NOMO-1 treated with DMSO at 0.1 percent for 48 hours (cell line): ENCODE measurements around the gene ST6GALNAC5.
"Not testable (repeated sequence)": the region's sequence is repeated elsewhere in the genome, so short reads cannot be mapped to it uniquely, and the experiment has no call there.

Experiments used
- DNase-seq: peaks from one replicate; lab custom pipeline; 2025; ENCODE audit not compliant: unreplicated experiment; lab: John Stamatoyannopoulos, UW

ST6GALNAC5 gene

DNA sequence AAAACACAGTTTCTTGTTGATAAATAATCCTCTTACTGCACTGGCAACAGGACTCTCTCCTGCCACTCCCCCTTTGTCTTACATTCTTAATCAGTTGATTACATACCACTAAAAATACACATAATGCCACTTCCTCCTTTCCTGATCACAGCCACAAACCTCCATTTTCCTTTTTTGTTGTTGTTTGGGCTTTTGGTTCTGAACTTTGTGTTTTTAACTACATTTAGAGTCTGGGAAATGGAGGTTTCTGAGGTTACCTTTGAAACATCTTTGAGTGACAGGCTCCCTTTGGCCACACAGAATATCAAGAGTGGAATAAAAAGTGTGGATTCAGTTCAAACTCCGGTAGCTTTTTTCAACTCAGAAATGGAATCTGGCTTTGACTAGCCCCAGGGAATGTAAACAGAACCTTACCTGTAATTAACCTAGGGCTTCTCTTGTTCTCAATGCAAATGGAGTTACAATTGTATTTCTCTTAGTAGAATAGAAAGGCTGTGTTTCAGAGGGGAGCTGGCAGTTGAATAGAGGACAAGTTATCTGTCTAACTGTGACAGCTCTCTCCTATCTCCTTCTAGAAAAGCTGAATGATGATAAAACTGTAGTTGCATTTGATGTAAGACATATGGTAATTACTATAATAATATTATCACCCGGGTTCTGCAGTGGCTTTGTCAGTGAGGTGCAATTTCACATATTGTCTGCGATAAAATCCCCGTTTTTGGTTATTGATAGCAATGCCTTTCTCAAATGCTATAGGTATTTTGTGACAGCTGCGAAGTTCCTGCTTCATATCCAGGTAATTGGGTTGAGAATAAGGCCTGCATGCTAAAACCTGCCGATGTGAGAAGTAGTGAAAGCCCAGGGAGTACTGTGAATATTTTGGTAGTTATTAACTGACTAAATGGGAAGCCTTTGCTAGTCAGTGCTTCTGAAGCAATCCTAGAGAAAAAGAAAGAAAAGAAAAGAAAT is 66.9 kb downstream of the ST6GALNAC5 start:
- peak; percentile 55 for DNase-seq

DNA sequence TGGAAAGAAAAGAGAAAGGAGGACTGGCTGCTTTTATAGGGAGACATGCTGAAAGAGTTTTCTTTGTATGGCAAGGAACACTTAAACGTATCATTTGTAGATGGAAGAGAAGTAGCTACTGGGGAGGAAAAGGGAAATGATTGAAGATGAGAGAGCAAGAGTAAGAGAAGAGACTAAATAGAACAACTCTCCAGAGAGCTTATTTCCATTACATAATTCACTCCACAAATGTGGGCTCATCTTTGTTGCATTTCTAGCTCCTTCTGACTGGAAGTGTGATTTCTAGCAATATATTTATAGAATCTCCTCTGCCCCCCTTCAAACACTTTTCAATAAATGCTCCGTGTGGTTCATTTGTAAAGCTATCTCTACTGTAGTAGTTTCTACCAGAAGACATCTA is 71.0 kb downstream of the ST6GALNAC5 start:
- DNase-seq, result peak; percentile 39

- DNase-seq, result peak; percentile 73
These were observed 72.0 kb downstream of the ST6GALNAC5 start for GRCh38 chr1:76939050-76939816.

DNA sequence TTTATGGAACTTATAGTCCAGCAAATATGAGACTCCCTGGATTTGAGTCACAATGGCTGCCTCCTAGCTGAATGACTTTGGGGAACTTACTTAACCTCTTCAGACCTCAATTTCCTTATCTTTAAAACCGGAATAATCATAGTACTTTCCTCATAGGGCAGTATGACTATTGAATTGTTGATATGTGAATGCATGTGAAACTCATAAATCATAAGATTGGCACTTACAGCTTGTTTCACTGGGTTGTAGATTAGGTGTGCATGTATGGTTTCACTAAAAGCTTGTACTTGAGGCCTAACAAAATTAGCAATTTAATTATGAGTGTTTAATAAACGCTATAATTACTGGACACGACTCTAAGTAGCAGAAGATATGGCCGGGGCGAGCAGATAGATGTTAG is 72.5 kb downstream of the ST6GALNAC5 start:
- DNase-seq, result peak; percentile 58

DNA sequence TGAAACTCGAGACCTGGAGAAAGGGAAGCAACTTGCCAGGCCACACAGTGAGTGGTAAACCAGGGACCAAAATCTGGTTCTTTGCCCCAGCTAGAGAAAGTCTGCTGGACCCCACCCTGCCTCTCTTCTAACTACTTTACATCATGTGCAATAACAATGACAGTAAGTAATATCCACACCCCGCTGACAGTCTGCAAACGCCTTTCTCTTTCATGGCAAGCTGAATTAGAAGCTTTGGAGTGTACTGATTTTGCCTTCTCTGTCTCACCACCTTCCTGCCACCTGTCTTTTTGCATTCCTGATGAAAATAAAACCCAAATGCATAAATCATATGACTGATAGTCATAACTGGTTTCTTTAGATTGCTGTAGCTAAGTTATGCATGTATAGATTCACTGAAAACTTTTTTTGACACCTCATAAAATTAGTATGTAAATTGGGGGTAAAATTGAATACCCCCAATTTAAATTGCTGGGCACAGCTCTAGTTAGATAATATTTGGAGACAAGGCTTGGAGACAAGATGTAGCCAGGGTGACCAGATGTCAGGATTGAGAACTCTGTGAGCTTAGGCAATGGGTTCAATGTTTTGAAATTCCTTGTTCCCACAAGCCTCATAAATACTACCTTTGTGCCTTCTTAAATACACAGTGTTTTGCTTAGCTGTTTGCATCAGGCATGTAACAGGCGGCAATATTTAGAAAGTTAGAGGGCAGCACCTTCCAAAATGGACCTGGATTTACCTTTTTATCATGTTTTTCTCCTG is 73.5 kb downstream of the ST6GALNAC5 start:
- no peak for DNase-seq

DNA sequence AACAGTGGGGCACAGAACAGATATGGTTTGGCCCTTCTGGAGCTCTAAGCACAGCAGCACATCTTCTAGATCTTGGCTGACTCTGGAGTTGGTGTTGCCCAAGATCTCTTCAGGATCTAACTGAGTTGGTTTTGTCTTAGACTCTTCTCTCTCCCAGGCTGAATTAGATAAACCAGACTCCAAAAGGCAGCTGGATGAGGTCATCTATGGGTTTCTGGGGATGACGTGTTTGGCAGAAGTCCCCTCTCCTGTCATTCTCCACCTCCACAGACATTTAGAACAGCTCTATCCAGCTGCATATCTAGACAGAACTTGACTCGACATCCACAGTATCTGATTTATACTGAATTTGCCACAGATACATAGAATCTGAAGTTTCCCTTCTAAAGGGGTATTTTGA is 75.3 kb downstream of the ST6GALNAC5 start:
- no peak for DNase-seq

DNA sequence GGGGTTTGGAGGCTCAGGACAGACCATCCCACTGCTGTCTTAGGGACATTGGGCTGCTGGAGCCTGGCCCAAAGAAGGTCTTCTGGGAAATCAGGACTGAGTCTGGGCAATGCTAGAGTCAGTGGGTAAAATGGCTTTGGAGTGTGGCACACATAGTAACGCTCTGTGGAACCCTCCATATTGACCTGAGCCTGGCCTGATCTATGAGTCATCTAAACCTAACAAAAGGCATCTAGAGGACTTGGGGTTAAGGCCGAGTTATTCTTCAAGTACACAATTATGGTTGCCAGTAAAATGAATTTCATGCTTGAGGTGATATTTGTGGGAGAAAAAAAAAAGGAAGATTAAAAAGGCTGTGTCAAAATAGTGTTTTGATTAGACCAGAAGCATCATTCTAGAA is 77.7 kb downstream of the ST6GALNAC5 start:
- no peak for DNase-seq

GRCh38 chr1:76948846-76949245 is 81.6 kb downstream of the ST6GALNAC5 start:
- DNase-seq, result no peak

GRCh38 chr1:76949503-76949902 is 82.2 kb downstream of the ST6GALNAC5 start:
- DNase-seq, result no peak

- DNase-seq, result no peak
These were observed 83.0 kb downstream of the ST6GALNAC5 start for GRCh38 chr1:76950306-76950705.

DNA sequence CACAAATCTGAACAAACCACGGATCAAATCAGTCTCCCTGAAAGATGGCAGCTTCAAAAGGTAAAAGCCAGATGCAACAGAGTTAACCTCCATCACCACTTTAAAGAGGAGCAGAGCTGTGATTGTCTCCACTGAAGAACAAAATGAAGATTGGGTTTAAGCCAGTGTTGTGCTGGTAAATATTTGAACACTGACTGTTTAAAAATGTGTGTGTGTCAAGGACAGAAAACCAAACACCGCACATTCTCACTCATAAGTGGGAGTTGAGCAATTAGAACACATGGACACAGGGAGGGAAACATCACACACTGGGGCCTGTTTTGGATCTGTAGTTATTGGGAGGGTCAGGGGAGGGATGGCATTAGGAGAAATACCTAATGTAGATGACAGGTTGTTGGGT is 83.9 kb downstream of the ST6GALNAC5 start:
- DNase-seq, result no peak

- no peak for DNase-seq
These were observed 88.4 kb downstream of the ST6GALNAC5 start for GRCh38 chr1:76955652-76956051.

DNA sequence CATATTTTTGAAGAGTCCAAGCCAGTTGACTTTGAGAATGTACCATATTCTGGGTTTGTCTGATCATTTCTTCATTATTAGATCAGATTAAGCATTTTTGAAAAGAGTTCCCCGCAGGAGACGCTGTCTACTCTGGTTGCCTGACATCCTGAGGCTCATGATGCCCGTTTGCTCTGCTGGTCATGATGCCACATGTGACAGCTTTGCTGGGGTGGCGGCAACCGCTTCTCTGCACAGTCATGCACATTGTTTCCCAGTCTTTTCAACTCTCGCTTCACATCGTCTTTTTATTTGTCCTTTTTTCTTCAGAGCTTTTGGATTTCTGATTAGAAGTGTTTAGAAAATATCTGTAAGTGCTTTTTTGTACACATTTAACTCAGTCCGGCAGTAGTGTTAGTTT is 90.7 kb downstream of the ST6GALNAC5 start:
- DNase-seq, result no peak

DNA sequence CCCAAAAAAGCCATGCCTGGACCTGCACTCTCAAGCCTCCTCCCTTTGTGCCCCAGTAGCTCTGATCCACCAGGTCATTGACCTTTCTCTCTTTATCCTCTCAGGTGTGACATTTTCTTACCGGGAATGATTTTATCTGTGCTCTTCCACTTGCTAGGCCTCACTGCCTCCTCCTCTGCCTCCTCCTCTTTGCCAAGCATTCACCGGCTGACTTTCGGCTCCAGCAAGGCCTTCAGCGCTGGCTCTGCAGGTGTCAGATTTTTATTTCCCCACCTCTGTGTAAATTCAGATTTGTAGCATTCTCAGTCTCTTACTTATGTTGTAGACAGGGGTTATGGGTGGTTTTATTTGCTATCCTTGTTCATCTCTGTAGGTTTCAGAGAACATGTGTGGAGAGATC is 91.5 kb downstream of the ST6GALNAC5 start:
- DNase-seq, result no peak

DNA sequence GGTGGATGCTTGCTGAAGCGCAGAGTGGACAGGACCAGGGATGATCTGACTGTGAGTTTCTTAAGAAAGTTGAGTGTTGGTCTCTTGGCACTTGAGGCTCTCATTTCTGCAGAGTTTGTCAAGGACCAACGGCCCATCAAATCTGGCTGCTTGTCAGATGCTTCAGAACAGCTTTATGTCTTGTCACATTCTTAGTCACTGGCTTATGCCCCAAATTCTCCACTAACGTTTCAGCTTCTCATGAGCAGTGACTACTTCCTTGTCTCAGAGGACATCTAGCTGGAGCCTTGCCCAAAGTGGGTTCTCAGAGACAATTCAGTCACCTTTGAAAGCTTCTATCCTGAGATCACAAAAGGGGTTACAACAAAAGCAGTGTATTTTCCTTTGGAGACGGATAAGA is 92.3 kb downstream of the ST6GALNAC5 start:
- no peak for DNase-seq

- DNase-seq, result no peak
These were observed 94.0 kb downstream of the ST6GALNAC5 start for GRCh38 chr1:76961181-76961819.

DNA sequence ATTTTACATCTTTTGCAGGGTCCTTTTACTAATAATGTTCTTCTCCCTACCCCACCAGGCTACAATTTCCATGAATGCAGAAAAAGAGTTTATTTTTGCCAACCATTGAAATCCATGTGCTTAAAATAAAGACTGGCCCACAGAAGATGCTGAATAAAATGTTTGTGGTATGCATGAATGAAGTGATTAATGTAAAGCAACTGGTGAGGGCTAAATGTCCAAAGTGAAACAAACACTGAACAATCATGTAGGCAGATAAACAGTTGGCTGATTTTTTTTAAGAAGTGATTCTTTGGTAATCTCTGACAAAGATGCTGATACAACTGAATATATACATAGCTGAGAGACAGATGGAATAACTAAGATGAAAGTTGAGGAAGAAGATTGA is 94.5 kb downstream of the ST6GALNAC5 start:
- DNase-seq, result no peak

GRCh38 chr1:76981267-76981666 is 114.0 kb downstream of the ST6GALNAC5 start:
- not testable (repeated sequence) for DNase-seq

DNA sequence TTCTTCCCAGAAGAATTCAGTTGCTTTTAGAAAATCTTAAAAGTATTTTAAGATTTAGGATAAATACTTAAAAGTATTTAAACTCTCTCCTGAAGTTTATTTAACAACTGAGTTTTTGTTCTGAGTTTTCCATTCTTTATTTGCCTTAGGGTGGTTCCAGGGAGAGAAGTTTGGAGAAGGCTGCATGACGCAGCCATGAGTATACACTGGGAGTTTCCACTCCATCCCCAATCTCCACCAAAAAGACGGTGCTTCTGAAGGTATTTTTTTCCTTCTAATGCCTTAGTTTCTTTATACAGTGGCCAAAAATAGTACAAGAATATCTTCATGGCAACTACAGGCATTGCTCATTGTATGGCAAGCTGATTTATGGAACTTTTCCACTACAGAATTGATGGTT is 122.7 kb downstream of the ST6GALNAC5 start:
- DNase-seq, result no peak

GRCh38 chr1:76993036-76993435 is 125.8 kb downstream of the ST6GALNAC5 start:
- DNase-seq, result no peak
